GM12865 (cell line): ENCODE results near the gene ZSWIM1.

Experiments
- DNase-seq: peaks from one replicate; pipeline ENCODE4 v3.0.0; 2010; ENCODE audit warnings: low read depth
- H3K4me3 ChIP-seq: 2 replicates; pipeline ENCODE4 v1.5.1; 2011; ENCODE audit warnings: mild to moderate bottlenecking, low read depth, low read length, control low read depth
- TF ChIP-seq, protein P1 (sequence below): IDR thresholded peaks from 2 replicates; pipeline ENCODE4 v1.5.1; 2011; ENCODE audit warnings: low read length, control low read depth, low read depth, inconsistent platforms; ENCODE audit not compliant: insufficient read depth; ENCODE audit errors: missing control alignments

The ZSWIM1 gene

DNA sequence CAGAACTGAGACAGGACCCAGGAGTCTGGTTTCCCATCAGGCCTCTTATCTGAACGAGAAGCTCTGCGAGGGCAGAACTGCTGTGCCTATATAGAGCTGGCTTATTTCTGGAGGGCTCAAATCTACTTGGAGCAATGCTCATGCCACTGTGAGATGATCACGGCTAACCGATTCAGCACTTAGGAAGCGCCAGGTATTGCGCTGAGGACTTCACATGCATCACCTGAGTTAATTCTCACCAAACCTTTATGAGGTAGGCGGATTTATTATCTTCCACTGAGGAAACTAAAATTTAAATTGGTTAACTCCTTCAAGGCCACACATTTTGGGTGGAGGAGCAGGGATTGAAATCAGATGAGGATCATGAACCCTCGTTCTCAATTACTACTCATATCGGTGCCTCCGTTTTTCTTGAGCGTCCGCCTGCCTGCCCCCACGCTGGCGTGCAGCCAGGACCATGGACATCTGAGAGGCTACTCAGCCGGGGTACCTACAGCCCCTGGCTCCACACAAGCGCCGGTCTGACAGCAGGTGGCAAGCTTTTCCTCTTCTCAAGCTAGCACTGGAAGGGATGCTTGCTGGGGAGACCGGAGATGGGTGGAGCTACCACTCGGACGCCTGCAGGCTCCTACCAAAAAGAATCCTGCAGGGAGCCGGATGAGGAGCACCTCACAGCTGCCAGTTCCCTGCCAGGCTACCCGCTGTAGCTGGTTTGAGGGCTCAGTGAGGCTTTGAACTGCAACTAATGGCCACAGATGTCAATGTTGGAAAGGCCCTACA is 52.4 kb downstream of the ZSWIM1 start:
- H3K4me3 ChIP-seq: peak overlapping the region; percentile 82
- peak; percentile 87 for DNase-seq
- TF ChIP-seq, protein P1, sequence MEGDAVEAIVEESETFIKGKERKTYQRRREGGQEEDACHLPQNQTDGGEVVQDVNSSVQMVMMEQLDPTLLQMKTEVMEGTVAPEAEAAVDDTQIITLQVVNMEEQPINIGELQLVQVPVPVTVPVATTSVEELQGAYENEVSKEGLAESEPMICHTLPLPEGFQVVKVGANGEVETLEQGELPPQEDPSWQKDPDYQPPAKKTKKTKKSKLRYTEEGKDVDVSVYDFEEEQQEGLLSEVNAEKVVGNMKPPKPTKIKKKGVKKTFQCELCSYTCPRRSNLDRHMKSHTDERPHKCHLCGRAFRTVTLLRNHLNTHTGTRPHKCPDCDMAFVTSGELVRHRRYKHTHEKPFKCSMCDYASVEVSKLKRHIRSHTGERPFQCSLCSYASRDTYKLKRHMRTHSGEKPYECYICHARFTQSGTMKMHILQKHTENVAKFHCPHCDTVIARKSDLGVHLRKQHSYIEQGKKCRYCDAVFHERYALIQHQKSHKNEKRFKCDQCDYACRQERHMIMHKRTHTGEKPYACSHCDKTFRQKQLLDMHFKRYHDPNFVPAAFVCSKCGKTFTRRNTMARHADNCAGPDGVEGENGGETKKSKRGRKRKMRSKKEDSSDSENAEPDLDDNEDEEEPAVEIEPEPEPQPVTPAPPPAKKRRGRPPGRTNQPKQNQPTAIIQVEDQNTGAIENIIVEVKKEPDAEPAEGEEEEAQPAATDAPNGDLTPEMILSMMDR: peak; percentile 30

DNA sequence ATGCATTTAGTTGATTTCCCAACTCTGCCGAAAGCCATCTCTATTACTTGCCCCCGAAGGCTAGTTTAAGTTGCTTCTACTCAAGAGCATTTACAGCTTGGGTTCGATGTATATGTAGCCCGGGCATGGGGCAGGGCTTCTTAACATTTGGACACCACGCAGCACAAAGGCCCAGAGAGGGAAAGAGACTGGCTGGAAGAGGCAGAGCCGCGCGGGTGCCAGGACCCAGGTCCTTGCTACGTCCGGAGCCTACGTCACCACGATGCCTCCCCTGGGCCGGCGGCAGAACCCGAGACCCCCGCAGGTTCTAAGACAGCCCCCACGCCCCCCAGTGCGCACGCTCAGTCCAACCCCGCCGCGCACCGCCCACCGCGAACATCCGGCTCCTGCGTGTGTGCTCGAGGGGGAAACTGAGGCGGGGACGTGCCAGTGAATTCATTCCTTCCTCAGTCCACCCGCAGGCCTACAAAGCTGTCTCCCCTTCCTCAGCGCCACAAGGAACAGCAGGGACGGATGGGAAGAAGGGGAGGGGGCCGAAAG is 53.1 kb downstream of the ZSWIM1 start:
- TF ChIP-seq, protein P1: no peak
- peak; percentile 69 for DNase-seq
- peak overlapping the region; percentile 82 for H3K4me3 ChIP-seq
